PC-3 (cell line): Measurements from ENCODE around the gene NBR1.

Source experiments
- CTCF ChIP-seq: fragments of 300-600 bp; sonication (generic); conservative IDR thresholded peaks from 2 replicates; pipeline ENCODE4 v1.5.1; 2017; ENCODE audit warnings: antibody characterized with exemption, low read depth, mild to moderate bottlenecking, low read length
- EZH2 ChIP-seq: fragments of 300-600 bp; sonication (generic); IDR thresholded peaks from one replicate; pipeline ENCODE4 v1.6.1; 2017; ENCODE audit warnings: antibody characterized with exemption, mild to moderate bottlenecking, low read length; ENCODE audit not compliant: unreplicated experiment
- EZH2phosphoT487 ChIP-seq: fragments of 300-600 bp; sonication (generic); IDR thresholded peaks from 2 replicates; pipeline ENCODE4 v1.6.1; 2018; ENCODE audit warnings: mild to moderate bottlenecking, antibody characterized with exemption, low read length, borderline replicate concordance

- TF ChIP-seq EZH2phosphoT487, result no peak
- TF ChIP-seq CTCF, result no peak
- no peak for TF ChIP-seq EZH2
Measured at GRCh38 chr17:43134774-43135453, 36.1 kb upstream of the NBR1 start.
